GM23338 (cell line): ENCODE measurements around the gene ROBO1. TPM values are rescaled to one million over a fixed set of nuclear protein-coding genes. Genes with fewer than 3 reads are reported as not detected.

Experiments
- ATAC-seq: fragments of 200-7000 bp; cut with Tn5 transposase; 3 replicates; pipeline ENCODE4 v1.9.1; 2020
- DNase-seq: peaks from one replicate; pipeline ENCODE4 v3.0.0-alpha.2; 2015; ENCODE audit warnings: low spot score
- H2AFZ ChIP-seq: fragments of 200-600 bp; sonication (generic); 2 replicates; pipeline ENCODE4 v1.8.0; 2016; ENCODE audit warnings: antibody characterized with exemption, mild to moderate bottlenecking, moderate library complexity
- H3F3A ChIP-seq: fragments of 200-600 bp; sonication (generic); replicated peaks from 2 replicates; pipeline ENCODE4 v1.8.0; 2017; ENCODE audit warnings: antibody characterized with exemption, mixed run types, low read depth
- H3K27ac ChIP-seq: fragments of 200-600 bp; sonication (generic); 2 replicates; pipeline ENCODE4 v1.6.1; 2016; ENCODE audit warnings: low read depth
- H3K27me3 ChIP-seq: fragments of 200-600 bp; sonication (generic); 2 replicates; pipeline ENCODE4 v1.8.0; 2016; ENCODE audit warnings: mild to moderate bottlenecking, mixed run types, moderate library complexity; ENCODE audit not compliant: insufficient read depth
- H3K36me3 ChIP-seq: fragments of 200-600 bp; sonication (generic); 2 replicates; pipeline ENCODE4 v1.8.0; 2016; ENCODE audit warnings: mild to moderate bottlenecking; ENCODE audit not compliant: insufficient read depth
- H3K4me1 ChIP-seq: fragments of 200-600 bp; sonication (generic); 2 replicates; pipeline ENCODE4 v1.8.0; 2016; ENCODE audit warnings: mild to moderate bottlenecking, moderate library complexity; ENCODE audit not compliant: insufficient read depth
- H3K4me2 ChIP-seq: fragments of 200-600 bp; sonication (generic); 2 replicates; pipeline ENCODE4 v1.7.1; 2017; ENCODE audit warnings: mixed run types
- H3K4me3 ChIP-seq: fragments of 200-600 bp; sonication (generic); 2 replicates; pipeline ENCODE4 v1.6.1; 2016; ENCODE audit warnings: mixed run types
- H3K79me2 ChIP-seq: fragments of 200-600 bp; sonication (generic); replicated peaks from 2 replicates; pipeline ENCODE4 v1.8.0; 2017; ENCODE audit warnings: mild to moderate bottlenecking; ENCODE audit not compliant: insufficient read depth
- H3K9me2 ChIP-seq: fragments of 200-600 bp; sonication (generic); 2 replicates; pipeline ENCODE4 v1.8.0; 2017; ENCODE audit not compliant: insufficient read depth
- H4K20me1 ChIP-seq: fragments of 200-600 bp; sonication (generic); replicated peaks from 2 replicates; pipeline ENCODE4 v1.8.0; 2017; ENCODE audit warnings: mild to moderate bottlenecking; ENCODE audit not compliant: insufficient read depth
- H3K27ac Mint-ChIP-seq: 2 replicates; pipeline ENCODE4 v1.8.0; 2020; ENCODE audit warnings: inconsistent platforms, mild to moderate bottlenecking, moderate library complexity, mixed read lengths
- H3K27me3 Mint-ChIP-seq: 3 replicates; pipeline ENCODE4 v1.8.0; 2022; ENCODE audit warnings: low read depth, mild to moderate bottlenecking, moderate library complexity, mixed read lengths, inconsistent platforms; ENCODE audit not compliant: insufficient read depth, poor library complexity
- H3K36me3 Mint-ChIP-seq: 3 replicates; pipeline ENCODE4 v1.8.0; 2021; ENCODE audit warnings: low read depth, mild to moderate bottlenecking, inconsistent platforms, moderate library complexity, mixed read lengths
- H3K4me1 Mint-ChIP-seq: 3 replicates; pipeline ENCODE4 v1.8.0; 2020; ENCODE audit warnings: mild to moderate bottlenecking, inconsistent platforms, mixed read lengths
- H3K4me3 Mint-ChIP-seq: 3 replicates; pipeline ENCODE4 v1.8.0; 2021; ENCODE audit warnings: moderate library complexity, mild to moderate bottlenecking, inconsistent platforms, mixed read lengths
- H3K9me3 Mint-ChIP-seq: 3 replicates; pipeline ENCODE4 v1.8.0; 2020; ENCODE audit warnings: moderate library complexity, mild to moderate bottlenecking, inconsistent platforms, mixed read lengths
- NANOG ChIP-seq: IDR thresholded peaks from 2 replicates; pipeline ENCODE4 v1.6.1; 2016; ENCODE audit warnings: antibody characterized with exemption, borderline replicate concordance
- POLR2AphosphoS5 ChIP-seq: IDR thresholded peaks from 2 replicates; pipeline ENCODE4 v1.6.1; 2016; ENCODE audit warnings: antibody characterized with exemption, low read depth
- STAT1 ChIP-seq: IDR thresholded peaks from one replicate; pipeline ENCODE4 v1.6.1; 2016; ENCODE audit warnings: antibody characterized with exemption; ENCODE audit not compliant: unreplicated experiment
- polyA plus RNA-seq: library from polyadenylated mRNA; unstranded; fragments of >200 nt; fragmentation: Nextera tagmentation; extraction: Ambion mirVana; gene quantifications from 2 replicates; pipeline ENCODE4 v1.2.1, GENCODE V29; 2016
- total RNA-seq: library from RNA; depleted of rRNA; stranded (reverse); fragments of >200 nt; shearing (Covaris generic); gene quantifications from 2 replicates; pipeline ENCODE4 v1.2.3, GENCODE V29; 2014
- TF ChIP-seq, protein P1 (sequence below): fragments of 250-450 bp; sonication (Bioruptor Pico); IDR thresholded peaks from 2 replicates; pipeline ENCODE4 v1.5.0; 2020; ENCODE audit warnings: mild to moderate bottlenecking, moderate library complexity
- TF ChIP-seq, protein P2 (sequence below): IDR thresholded peaks from one replicate; pipeline ENCODE4 v1.6.1; 2018; ENCODE audit warnings: antibody characterized with exemption; ENCODE audit not compliant: unreplicated experiment

The ROBO1 gene
- total and polyA plus RNA-seq, 2 experiments from 2014 or later, result 19.2 to 78.3 TPM

GRCh38 chr3:78894787-78895186, 873.0 kb downstream of the ROBO1 start (continued):
- TF ChIP-seq POLR2AphosphoS5, result no peak
- no peak for TF ChIP-seq STAT1

DNA sequence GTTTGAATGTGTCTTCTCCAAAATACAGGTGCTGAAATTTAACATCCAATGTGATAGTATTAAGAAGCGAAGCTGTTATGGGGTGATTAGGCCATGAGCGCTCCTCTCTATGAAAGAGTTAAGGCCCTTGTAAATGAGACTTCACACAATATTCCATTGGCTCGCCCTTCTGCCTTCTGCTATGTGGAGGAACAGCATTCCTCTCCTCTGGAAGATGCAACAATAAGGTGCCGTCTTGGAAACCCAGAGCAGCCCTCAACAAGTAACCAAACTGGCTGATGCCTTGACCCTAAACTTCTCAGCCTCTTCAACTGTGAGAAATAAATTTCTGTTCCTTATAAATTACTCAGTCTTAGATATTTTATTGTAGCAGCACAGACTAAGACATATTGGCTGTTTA, 874.6 kb downstream of the ROBO1 start:
- H3K27ac ChIP-seq, result no peak overlapping the region
- Mint-ChIP-seq H3K27me3 (no peaks in the 10 kb centered on the region), H3K36me3 (no peaks in the 10 kb centered on the region), H3K27ac (no peak overlapping the region; the same call in 1 of the 2 replicates), H3K9me3 (no peaks in the 10 kb centered on the region), H3K4me3 (no peak overlapping the region), H3K4me1 (peaks cover 38% of the 10 kb centered on the region)
- no peaks in the 10 kb centered on the region for H3K27me3 ChIP-seq
- no peak overlapping the region for H3K4me3 ChIP-seq
- no peak for TF ChIP-seq NANOG
- TF ChIP-seq, protein P1, sequence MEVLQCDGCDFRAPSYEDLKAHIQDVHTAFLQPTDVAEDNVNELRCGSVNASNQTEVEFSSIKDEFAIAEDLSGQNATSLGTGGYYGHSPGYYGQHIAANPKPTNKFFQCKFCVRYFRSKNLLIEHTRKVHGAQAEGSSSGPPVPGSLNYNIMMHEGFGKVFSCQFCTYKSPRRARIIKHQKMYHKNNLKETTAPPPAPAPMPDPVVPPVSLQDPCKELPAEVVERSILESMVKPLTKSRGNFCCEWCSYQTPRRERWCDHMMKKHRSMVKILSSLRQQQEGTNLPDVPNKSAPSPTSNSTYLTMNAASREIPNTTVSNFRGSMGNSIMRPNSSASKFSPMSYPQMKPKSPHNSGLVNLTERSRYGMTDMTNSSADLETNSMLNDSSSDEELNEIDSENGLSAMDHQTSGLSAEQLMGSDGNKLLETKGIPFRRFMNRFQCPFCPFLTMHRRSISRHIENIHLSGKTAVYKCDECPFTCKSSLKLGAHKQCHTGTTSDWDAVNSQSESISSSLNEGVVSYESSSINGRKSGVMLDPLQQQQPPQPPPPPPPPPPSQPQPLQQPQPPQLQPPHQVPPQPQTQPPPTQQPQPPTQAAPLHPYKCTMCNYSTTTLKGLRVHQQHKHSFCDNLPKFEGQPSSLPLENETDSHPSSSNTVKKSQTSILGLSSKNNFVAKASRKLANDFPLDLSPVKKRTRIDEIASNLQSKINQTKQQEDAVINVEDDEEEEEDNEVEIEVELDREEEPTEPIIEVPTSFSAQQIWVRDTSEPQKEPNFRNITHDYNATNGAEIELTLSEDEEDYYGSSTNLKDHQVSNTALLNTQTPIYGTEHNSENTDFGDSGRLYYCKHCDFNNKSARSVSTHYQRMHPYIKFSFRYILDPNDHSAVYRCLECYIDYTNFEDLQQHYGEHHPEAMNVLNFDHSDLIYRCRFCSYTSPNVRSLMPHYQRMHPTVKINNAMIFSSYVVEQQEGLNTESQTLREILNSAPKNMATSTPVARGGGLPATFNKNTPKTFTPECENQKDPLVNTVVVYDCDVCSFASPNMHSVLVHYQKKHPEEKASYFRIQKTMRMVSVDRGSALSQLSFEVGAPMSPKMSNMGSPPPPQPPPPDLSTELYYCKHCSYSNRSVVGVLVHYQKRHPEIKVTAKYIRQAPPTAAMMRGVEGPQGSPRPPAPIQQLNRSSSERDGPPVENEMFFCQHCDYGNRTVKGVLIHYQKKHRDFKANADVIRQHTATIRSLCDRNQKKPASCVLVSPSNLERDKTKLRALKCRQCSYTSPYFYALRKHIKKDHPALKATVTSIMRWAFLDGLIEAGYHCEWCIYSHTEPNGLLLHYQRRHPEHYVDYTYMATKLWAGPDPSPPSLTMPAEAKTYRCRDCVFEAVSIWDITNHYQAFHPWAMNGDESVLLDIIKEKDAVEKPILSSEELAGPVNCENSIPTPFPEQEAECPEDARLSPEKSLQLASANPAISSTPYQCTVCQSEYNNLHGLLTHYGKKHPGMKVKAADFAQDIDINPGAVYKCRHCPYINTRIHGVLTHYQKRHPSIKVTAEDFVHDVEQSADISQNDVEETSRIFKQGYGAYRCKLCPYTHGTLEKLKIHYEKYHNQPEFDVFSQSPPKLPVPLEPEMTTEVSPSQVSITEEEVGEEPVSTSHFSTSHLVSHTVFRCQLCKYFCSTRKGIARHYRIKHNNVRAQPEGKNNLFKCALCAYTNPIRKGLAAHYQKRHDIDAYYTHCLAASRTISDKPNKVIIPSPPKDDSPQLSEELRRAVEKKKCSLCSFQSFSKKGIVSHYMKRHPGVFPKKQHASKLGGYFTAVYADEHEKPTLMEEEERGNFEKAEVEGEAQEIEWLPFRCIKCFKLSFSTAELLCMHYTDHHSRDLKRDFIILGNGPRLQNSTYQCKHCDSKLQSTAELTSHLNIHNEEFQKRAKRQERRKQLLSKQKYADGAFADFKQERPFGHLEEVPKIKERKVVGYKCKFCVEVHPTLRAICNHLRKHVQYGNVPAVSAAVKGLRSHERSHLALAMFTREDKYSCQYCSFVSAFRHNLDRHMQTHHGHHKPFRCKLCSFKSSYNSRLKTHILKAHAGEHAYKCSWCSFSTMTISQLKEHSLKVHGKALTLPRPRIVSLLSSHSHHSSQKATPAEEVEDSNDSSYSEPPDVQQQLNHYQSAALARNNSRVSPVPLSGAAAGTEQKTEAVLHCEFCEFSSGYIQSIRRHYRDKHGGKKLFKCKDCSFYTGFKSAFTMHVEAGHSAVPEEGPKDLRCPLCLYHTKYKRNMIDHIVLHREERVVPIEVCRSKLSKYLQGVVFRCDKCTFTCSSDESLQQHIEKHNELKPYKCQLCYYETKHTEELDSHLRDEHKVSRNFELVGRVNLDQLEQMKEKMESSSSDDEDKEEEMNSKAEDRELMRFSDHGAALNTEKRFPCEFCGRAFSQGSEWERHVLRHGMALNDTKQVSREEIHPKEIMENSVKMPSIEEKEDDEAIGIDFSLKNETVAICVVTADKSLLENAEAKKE (CRISPR knock-in tag), result peak; percentile 41; the same call in 1 of the 2 replicates
- TF ChIP-seq, protein P2, sequence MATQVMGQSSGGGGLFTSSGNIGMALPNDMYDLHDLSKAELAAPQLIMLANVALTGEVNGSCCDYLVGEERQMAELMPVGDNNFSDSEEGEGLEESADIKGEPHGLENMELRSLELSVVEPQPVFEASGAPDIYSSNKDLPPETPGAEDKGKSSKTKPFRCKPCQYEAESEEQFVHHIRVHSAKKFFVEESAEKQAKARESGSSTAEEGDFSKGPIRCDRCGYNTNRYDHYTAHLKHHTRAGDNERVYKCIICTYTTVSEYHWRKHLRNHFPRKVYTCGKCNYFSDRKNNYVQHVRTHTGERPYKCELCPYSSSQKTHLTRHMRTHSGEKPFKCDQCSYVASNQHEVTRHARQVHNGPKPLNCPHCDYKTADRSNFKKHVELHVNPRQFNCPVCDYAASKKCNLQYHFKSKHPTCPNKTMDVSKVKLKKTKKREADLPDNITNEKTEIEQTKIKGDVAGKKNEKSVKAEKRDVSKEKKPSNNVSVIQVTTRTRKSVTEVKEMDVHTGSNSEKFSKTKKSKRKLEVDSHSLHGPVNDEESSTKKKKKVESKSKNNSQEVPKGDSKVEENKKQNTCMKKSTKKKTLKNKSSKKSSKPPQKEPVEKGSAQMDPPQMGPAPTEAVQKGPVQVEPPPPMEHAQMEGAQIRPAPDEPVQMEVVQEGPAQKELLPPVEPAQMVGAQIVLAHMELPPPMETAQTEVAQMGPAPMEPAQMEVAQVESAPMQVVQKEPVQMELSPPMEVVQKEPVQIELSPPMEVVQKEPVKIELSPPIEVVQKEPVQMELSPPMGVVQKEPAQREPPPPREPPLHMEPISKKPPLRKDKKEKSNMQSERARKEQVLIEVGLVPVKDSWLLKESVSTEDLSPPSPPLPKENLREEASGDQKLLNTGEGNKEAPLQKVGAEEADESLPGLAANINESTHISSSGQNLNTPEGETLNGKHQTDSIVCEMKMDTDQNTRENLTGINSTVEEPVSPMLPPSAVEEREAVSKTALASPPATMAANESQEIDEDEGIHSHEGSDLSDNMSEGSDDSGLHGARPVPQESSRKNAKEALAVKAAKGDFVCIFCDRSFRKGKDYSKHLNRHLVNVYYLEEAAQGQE, result no peak
- DNase-seq, result peak; percentile 63
- no peaks in the 10 kb centered on the region for H3K36me3 ChIP-seq
- no peak overlapping the region for H3K4me2 ChIP-seq
- H2AFZ ChIP-seq, result no peak overlapping the region
- peaks cover 20% of the 10 kb centered on the region for H3K79me2 ChIP-seq
- H3F3A ChIP-seq, result no peaks in the 10 kb centered on the region
- peaks cover 6% of the 10 kb centered on the region; the same call in 1 of the 2 replicates for H4K20me1 ChIP-seq
- H3K9me2 ChIP-seq, result no peaks in the 10 kb centered on the region
- peaks cover 26% of the 10 kb centered on the region for H3K4me1 ChIP-seq
- ATAC-seq, result peak; percentile 76
